Smooth muscle cell of the brain vasculature (primary cell): ENCODE data around the gene CCDC138.

Source experiments
- DNase-seq: peaks from one replicate; pipeline ENCODE4 v3.0.0-alpha.2; 2012; ENCODE audit warnings: low read depth, low spot score

CCDC138 gene

GRCh38 chr2:108918156-108918874 is 131.7 kb downstream of the CCDC138 start:
- no peak for DNase-seq

GRCh38 chr2:108918941-108919341 is 132.4 kb downstream of the CCDC138 start:
- no peak for DNase-seq

- no peak for DNase-seq
These were observed 133.2 kb downstream of the CCDC138 start for GRCh38 chr2:108919571-108920373.

- DNase-seq: no peak
These were observed 134.1 kb downstream of the CCDC138 start for GRCh38 chr2:108920686-108921085.

GRCh38 chr2:108921096-108922030 is 134.8 kb downstream of the CCDC138 start:
- DNase-seq: no peak

- no peak for DNase-seq
These were observed 135.8 kb downstream of the CCDC138 start for GRCh38 chr2:108922141-108922915.

- no peak for DNase-seq
These were observed 136.6 kb downstream of the CCDC138 start for GRCh38 chr2:108923019-108923700.

GRCh38 chr2:108923736-108924579 is 137.4 kb downstream of the CCDC138 start:
- DNase-seq: no peak

GRCh38 chr2:108924580-108925251 is 138.1 kb downstream of the CCDC138 start:
- DNase-seq: no peak

GRCh38 chr2:108925286-108925685 is 138.7 kb downstream of the CCDC138 start:
- no peak for DNase-seq

- no peak for DNase-seq
These were observed 139.2 kb downstream of the CCDC138 start for GRCh38 chr2:108925735-108926134.
